B cell (primary cell): ENCODE measurements around the gene LDLRAD3. TPM values are rescaled to one million over a fixed set of nuclear protein-coding genes. Genes with fewer than 3 reads are reported as not detected.

Experiments used
- ATAC-seq: fragments of 200-7000 bp; cut with Tn5 transposase; one replicate; pipeline ENCODE4 v1.10.0; 2021; ENCODE audit warnings: low read depth, mild to moderate bottlenecking, moderate number of reproducible peaks, moderate library complexity
- CTCF ChIA-PET: fragments of 350-600 bp; sonication (Branson Sonifier 250); formaldehyde crosslinking; loops from one replicate; lab custom pipeline; 2021; ENCODE audit warnings: antibody characterized with exemption, inconsistent platforms; lab: Charles Lee
- POLR2A ChIA-PET: fragments of 350-600 bp; sonication (Branson Sonifier 250); formaldehyde crosslinking; loops from one replicate; lab custom pipeline; 2021; ENCODE audit warnings: antibody characterized with exemption; lab: Charles Lee
- DNase-seq: peaks from one replicate; pipeline ENCODE4 v3.0.0; 2013
- H2AFZ ChIP-seq: 2 replicates; pipeline ENCODE4 v1.6.1; 2012; ENCODE audit warnings: mild to moderate bottlenecking, low read depth, low read length; ENCODE audit not compliant: insufficient read depth, poor library complexity, severe bottlenecking
- H3K27ac ChIP-seq, 2 donors: 1 replicate in 1 of 2; 2 replicates in 1 of 2; pipeline ENCODE4 v1.5.1; 2012 to 2013; ENCODE audit warnings: low read length in 2 of 2, mild to moderate bottlenecking in 2 of 2, moderate library complexity in 1 of 2
- H3K27me3 ChIP-seq, 4 experiments: fragments of 200-600 bp in 1 of 4; sonication (generic) in 1 of 4; replicated peaks in 1 of 4; 1 replicate in 2 of 4; 2 replicates in 2 of 4; pipeline versions ENCODE4 v1.6.1 to v1.7.0; 2013 to 2016; ENCODE audit warnings: low read length in 3 of 4, mild to moderate bottlenecking in 2 of 4, mixed read lengths in 1 of 4, moderate library complexity in 1 of 4; ENCODE audit not compliant: insufficient read depth in 4 of 4, control insufficient read depth in 3 of 4; ENCODE audit errors: control extremely low read depth in 1 of 4
- H3K36me3 ChIP-seq, 2 experiments: replicated peaks in 1 of 2; 1 replicate in 1 of 2; 2 replicates in 1 of 2; pipeline versions ENCODE4 v1.6.1 to v1.7.1; 2013; ENCODE audit warnings: low read length in 1 of 2; ENCODE audit not compliant: insufficient read depth in 2 of 2, control insufficient read depth in 1 of 2; ENCODE audit errors: control extremely low read depth in 1 of 2, extremely low read depth in 1 of 2
- H3K4me1 ChIP-seq, 2 donors: fragments of 200-600 bp in 1 of 2; sonication (generic) in 1 of 2; 1 replicate in 1 of 2; 2 replicates in 1 of 2; pipeline versions ENCODE4 v1.5.1 to v1.6.1; 2013 to 2017; ENCODE audit warnings: low read length in 2 of 2; ENCODE audit not compliant: control insufficient read depth in 2 of 2, insufficient read depth in 2 of 2
- H3K4me2 ChIP-seq: replicated peaks from 2 replicates; pipeline ENCODE3; 2012; ENCODE audit warnings: mild to moderate bottlenecking, low read depth, low read length; ENCODE audit not compliant: poor library complexity, severe bottlenecking
- H3K4me3 ChIP-seq, 5 experiments: fragments of 200-600 bp in 1 of 5; sonication (generic) in 1 of 5; 1 replicate in 3 of 5; 2 replicates in 2 of 5; pipeline versions ENCODE4 v1.5.1 to v1.7.0; 2011 to 2016; ENCODE audit warnings: low read length in 4 of 5, mild to moderate bottlenecking in 4 of 5, low read depth in 2 of 5, control low read depth in 1 of 5, moderate library complexity in 1 of 5; ENCODE audit not compliant: insufficient read depth in 1 of 5; ENCODE audit errors: control extremely low read depth in 1 of 5, extremely low read depth in 1 of 5
- H3K79me2 ChIP-seq: fragments of 200-600 bp; sonication (generic); one replicate; pipeline ENCODE4 v1.6.0; 2016; ENCODE audit warnings: low read length; ENCODE audit not compliant: control insufficient read depth, insufficient read depth
- H3K9ac ChIP-seq: fragments of 200-600 bp; sonication (generic); 2 replicates; pipeline ENCODE4 v1.6.1; 2017; ENCODE audit warnings: mild to moderate bottlenecking, low read length, moderate library complexity
- H3K9me3 ChIP-seq, 3 donors: one replicate each; pipeline versions ENCODE4 v1.6.1 to v1.7.1; 2013; ENCODE audit warnings: low read length in 2 of 3; ENCODE audit not compliant: control insufficient read depth in 2 of 3, insufficient read depth in 1 of 3; ENCODE audit errors: control extremely low read depth in 1 of 3
- H4K20me1 ChIP-seq: 2 replicates; pipeline ENCODE4 v1.6.0; 2012; ENCODE audit warnings: mild to moderate bottlenecking, low read length; ENCODE audit not compliant: insufficient read depth, control insufficient read depth, poor library complexity, severe bottlenecking
- H3K27ac Mint-ChIP-seq: one replicate; pipeline ENCODE4 v1.8.0; 2021; ENCODE audit warnings: mixed read lengths
- H3K27me3 Mint-ChIP-seq: one replicate; pipeline ENCODE4 v1.8.0; 2021; ENCODE audit warnings: mixed read lengths
- H3K4me1 Mint-ChIP-seq: one replicate; pipeline ENCODE4 v1.8.0; 2021; ENCODE audit warnings: mixed read lengths
- H3K4me3 Mint-ChIP-seq: one replicate; pipeline ENCODE4 v1.8.0; 2021; ENCODE audit warnings: mixed read lengths
- H3K9me3 Mint-ChIP-seq: one replicate; pipeline ENCODE4 v1.8.0; 2022; ENCODE audit warnings: mixed read lengths; ENCODE audit not compliant: insufficient read depth
- CTCF ChIP-seq: fragments of 200-600 bp; IDR thresholded peaks from one replicate; pipeline ENCODE4 v1.8.0; 2022; ENCODE audit warnings: antibody characterized with exemption, mild to moderate bottlenecking
- EZH2 ChIP-seq: IDR thresholded peaks from 2 replicates; pipeline ENCODE4 v1.6.1; 2012; ENCODE audit warnings: borderline replicate concordance, low read depth, mild to moderate bottlenecking, moderate library complexity, low read length; ENCODE audit not compliant: insufficient read depth, poor library complexity, severe bottlenecking
- WGBS: methylation state at CpG from one replicate; pipeline ENCODE4 v1.1.5; 2013; ENCODE audit warnings: missing lambda C conversion rate; ENCODE audit not compliant: insufficient coverage; 5-methylcytosine and 5-hydroxymethylcytosine counted together
- intact Hi-C: fragments of 100-400 bp; cut with micrococcal nuclease; formaldehyde crosslinking; loops from one replicate; pipeline ENCODE4 v1.10.0; 2022
- polyA plus RNA-seq: library from polyadenylated mRNA; depleted of rRNA; stranded (reverse); fragments of >200 nt; gene quantifications from 2 replicates; pipeline ENCODE4 v1.2.3, GENCODE V29; 2012
- total RNA-seq, 2 donors: library from RNA; stranded (reverse); fragments of 120-200 nt in 1 of 2; gene quantifications; 1 replicate in 1 of 2; 2 replicates in 1 of 2; pipeline versions ENCODE4 v1.2.3 to v1.2.4, GENCODE V29; 2013 to 2022

Gene LDLRAD3
- total and polyA plus RNA-seq, 2 donors (not counting 1 experiment from before 2014, with no cell fraction given) = 0.01 TPM; not detected in 1

- H3K4me2 ChIP-seq = no peak overlapping the region
- Mint-ChIP-seq H3K27me3 (peaks cover 11% of the 10 kb centered on the region), H3K27ac (no peak overlapping the region), H3K4me1 (no peaks in the 10 kb centered on the region), H3K4me3 (no peak overlapping the region), H3K9me3 (no peaks in the 10 kb centered on the region)
- H3K27ac ChIP-seq = no peak overlapping the region
- intact Hi-C loops = no loop called here
- WGBS = no CpG with 5 or more reads among the region's 3 CpGs
- H3K9ac ChIP-seq = no peak overlapping the region
- no peak for TF ChIP-seq CTCF
- no peak for TF ChIP-seq EZH2
- no peaks in the 10 kb centered on the region for H3K27me3 ChIP-seq
- no peaks in the 10 kb centered on the region for H3K36me3 ChIP-seq
- POLR2A ChIA-PET = no interaction called here
- CTCF ChIA-PET = no interaction called here
- H3K4me1 ChIP-seq = no peaks in the 10 kb centered on the region
- H2AFZ ChIP-seq = no peak overlapping the region
- H3K79me2 ChIP-seq = no peaks in the 10 kb centered on the region
- no peaks in the 10 kb centered on the region for H4K20me1 ChIP-seq
- ATAC-seq = no peak
- no peaks in the 10 kb centered on the region for H3K9me3 ChIP-seq
- no peak for DNase-seq
- no peak overlapping the region for H3K4me3 ChIP-seq
These were observed 257.5 kb downstream of the LDLRAD3 start for GRCh38 chr11:36201411-36201810.

DNA sequence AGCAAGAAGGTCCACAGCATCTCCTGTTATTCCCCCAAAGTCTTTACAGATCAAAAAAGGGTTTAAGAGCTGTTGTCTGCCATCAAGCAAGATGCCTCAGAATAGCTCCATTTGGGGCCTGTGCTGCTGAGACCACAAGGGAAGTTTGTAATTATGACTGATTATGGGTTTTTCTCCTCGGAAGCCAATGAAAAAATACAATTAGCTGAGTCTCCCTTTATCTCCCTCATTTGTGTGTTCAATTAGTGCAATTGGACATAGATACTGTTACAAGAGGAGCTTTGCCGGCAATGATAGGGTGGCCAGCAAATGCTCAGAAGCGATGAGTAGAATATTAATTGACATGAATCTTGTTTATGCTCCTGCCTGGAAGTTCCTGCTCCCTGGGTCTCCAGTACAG lies 261.7 kb downstream of the LDLRAD3 start:
- no peak overlapping the region for H3K9ac ChIP-seq
- intact Hi-C loops = no loop called here

More for the DNA sequence above, 261.7 kb downstream of the LDLRAD3 start:
- Histone ChIP-seq H4K20me1 (no peaks in the 10 kb centered on the region), H3K27me3 (no peaks in the 10 kb centered on the region), H3K79me2 (no peaks in the 10 kb centered on the region), H2AFZ (no peak overlapping the region), H3K4me1 (no peaks in the 10 kb centered on the region), H3K27ac (no peak overlapping the region), H3K36me3 (no peaks in the 10 kb centered on the region), H3K4me3 (no peak overlapping the region), H3K4me2 (no peak overlapping the region), H3K9me3 (no peaks in the 10 kb centered on the region)
- TF ChIP-seq CTCF = no peak
- no peak for TF ChIP-seq EZH2
- 100% methylated on average over 2 of the region's 3 CpGs for WGBS
- Mint-ChIP-seq H3K27me3 (peaks cover 19% of the 10 kb centered on the region), H3K9me3 (no peaks in the 10 kb centered on the region), H3K4me3 (no peak overlapping the region), H3K27ac (no peak overlapping the region), H3K4me1 (no peaks in the 10 kb centered on the region)
- POLR2A ChIA-PET = no interaction called here
- DNase-seq (no peak), ATAC-seq (no peak)
- CTCF ChIA-PET = no interaction called here
